ENCODE data around the gene PMEPA1. TPM values are rescaled to one million over a fixed set of nuclear protein-coding genes. Genes with fewer than 3 reads are reported as not detected.

PMEPA1 gene
- total RNA-seq, 1 donor from 2014 or later, result 151 TPM

DNA sequence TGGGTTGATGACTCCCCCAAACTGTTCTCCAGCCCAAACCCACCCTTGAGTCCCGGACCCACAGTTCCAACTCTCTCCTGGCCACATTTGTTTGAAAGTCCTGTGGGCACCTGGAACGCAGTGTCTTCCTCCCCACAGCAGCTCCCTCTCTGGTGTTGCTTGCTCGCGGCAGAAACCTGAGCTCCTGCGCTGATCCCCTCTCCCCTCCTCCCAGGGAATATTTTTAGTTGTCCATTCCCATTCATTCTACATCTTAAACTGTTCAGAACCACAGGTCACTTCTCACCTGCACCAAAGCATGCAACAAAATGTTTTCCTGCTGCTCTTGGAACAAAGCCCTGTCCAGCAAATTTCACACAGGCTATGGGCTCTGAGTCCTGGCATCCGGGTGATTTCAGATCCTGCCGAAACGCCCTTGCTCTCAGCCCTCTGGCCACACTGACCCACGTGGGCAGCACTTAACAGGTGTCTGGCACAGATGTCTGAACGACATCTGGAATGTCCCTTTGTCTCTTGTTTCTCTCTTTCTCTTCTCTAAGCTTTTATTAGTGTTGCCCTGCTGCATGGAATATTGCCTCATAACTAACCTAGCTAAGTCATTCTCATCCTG is 27.0 kb upstream of the PMEPA1 start:
- Mint-ChIP-seq H3K27me3 (ENCODE audit: low read depth) (no peaks in the 10 kb centered on the region), H3K4me3 (ENCODE audit: unreplicated experiment) (no peak overlapping the region), H3K4me1 (ENCODE audit: low read depth) (peaks cover 4% of the 10 kb centered on the region), H3K27ac (ENCODE audit: unreplicated experiment) (no peak overlapping the region), H3K36me3 (ENCODE audit: low read depth) (no peaks in the 10 kb centered on the region), H3K9me3 (ENCODE audit: low read depth) (no peaks in the 10 kb centered on the region)
- DNase-seq (ENCODE audit: low spot score), result no peak
- TF ChIP-seq, protein P1, sequence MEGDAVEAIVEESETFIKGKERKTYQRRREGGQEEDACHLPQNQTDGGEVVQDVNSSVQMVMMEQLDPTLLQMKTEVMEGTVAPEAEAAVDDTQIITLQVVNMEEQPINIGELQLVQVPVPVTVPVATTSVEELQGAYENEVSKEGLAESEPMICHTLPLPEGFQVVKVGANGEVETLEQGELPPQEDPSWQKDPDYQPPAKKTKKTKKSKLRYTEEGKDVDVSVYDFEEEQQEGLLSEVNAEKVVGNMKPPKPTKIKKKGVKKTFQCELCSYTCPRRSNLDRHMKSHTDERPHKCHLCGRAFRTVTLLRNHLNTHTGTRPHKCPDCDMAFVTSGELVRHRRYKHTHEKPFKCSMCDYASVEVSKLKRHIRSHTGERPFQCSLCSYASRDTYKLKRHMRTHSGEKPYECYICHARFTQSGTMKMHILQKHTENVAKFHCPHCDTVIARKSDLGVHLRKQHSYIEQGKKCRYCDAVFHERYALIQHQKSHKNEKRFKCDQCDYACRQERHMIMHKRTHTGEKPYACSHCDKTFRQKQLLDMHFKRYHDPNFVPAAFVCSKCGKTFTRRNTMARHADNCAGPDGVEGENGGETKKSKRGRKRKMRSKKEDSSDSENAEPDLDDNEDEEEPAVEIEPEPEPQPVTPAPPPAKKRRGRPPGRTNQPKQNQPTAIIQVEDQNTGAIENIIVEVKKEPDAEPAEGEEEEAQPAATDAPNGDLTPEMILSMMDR (IDR thresholded peaks at IDR 0.05), result no peak

DNA sequence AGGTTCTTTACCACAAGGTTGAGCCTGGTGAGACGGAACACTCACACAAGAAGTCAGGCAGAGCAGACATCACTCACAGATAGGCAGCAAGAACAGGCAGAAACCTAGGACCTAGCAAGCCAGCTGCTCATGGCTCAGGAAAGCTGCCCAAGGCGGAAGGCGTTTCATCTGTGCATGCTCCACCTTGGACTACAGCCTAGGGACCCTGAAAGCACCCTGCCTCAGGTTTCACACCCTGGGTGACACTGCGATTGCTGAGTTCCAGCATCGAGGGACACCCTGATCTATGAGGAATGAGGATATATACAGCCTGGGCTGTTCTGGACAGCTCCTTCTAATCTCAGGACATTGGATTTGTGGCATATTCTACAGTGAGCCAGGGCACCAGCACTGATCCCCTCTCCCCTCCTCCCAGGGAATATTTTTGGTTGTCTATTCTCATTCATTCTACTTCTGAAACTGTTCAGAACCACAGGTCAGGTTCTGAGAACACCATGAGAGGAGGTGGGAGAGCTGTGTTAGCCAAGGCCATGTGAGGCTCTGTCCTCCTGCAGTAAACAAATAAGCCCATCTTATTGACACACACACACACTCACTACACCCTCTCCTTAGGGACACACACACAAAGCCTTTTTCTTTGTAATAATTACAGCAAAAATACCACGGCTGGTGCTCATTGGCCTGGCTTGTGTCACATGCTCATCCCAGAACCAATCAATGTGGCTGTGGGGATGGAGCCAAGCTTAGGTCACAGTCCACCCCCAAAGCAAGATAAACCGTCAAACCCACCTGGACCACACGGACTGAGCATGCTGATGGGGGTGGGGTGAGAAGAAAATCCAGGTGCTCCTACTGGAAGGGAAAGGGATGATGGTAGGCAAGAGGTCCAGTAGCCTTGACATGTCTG is 26.3 kb upstream of the PMEPA1 start:
- no peak overlapping the region for H3K4me3 Mint-ChIP-seq (ENCODE audit: unreplicated experiment)
- no peak for DNase-seq (ENCODE audit: low spot score)
- H3K27ac Mint-ChIP-seq (ENCODE audit: unreplicated experiment), result no peak overlapping the region
- H3K36me3 Mint-ChIP-seq (ENCODE audit: low read depth), result no peaks in the 10 kb centered on the region
- peaks cover 4% of the 10 kb centered on the region for H3K4me1 Mint-ChIP-seq (ENCODE audit: low read depth)
- H3K27me3 Mint-ChIP-seq (ENCODE audit: low read depth), result no peaks in the 10 kb centered on the region
- H3K9me3 Mint-ChIP-seq (ENCODE audit: low read depth), result no peaks in the 10 kb centered on the region
- TF ChIP-seq, protein P1 (IDR thresholded peaks at IDR 0.05), result no peak

DNA sequence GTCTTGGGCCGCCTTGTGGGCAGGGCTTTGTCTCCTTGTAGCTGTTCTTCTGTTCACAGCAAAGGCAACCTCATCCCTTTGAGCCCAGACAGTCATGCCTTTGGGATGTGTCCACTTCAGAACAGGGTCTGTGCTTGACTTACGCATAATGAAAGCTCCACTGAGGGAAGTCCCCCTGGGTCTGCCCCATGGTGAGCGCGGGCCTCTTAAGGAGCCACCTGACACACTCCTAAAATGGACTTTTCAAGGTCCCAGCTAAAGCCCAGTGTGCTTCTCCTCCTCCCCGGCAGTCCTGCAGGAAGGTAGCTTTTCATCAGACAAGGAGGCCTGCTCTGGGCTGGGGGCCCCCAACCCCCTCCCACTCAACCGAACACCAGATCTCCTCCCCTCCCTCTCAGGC is 24.9 kb upstream of the PMEPA1 start:
- Mint-ChIP-seq H3K9me3 (ENCODE audit: low read depth) (no peaks in the 10 kb centered on the region), H3K4me1 (ENCODE audit: low read depth) (peaks cover 4% of the 10 kb centered on the region), H3K36me3 (ENCODE audit: low read depth) (no peaks in the 10 kb centered on the region), H3K27ac (ENCODE audit: unreplicated experiment) (no peak overlapping the region), H3K27me3 (ENCODE audit: low read depth) (no peaks in the 10 kb centered on the region), H3K4me3 (ENCODE audit: unreplicated experiment) (no peak overlapping the region)
- TF ChIP-seq, protein P1 (IDR thresholded peaks at IDR 0.05), result no peak
- DNase-seq (ENCODE audit: low spot score), result no peak

DNA sequence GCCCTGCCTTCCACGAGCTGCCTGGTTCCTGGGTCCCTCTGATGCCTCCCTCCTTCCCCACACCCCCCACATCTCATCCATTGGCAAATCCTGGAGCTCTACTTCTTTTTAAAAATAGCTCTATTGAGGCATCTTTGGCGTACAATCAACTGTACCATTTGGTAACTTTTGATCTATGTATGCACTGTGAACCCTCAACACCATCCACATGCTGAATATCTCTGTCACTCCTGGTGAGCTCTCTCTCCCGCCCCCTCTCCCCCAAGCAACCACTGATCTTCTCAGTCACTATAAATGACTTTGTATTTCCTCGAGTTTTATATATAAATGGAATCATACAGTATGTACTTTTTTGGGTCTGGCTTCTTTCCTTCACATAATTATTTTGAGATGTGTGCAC is 22.4 kb upstream of the PMEPA1 start:
- H3K9me3 Mint-ChIP-seq (ENCODE audit: low read depth), result no peaks in the 10 kb centered on the region
- peaks cover 5% of the 10 kb centered on the region for H3K4me1 Mint-ChIP-seq (ENCODE audit: low read depth)
- no peaks in the 10 kb centered on the region for H3K27me3 Mint-ChIP-seq (ENCODE audit: low read depth)
- no peak overlapping the region for H3K4me3 Mint-ChIP-seq (ENCODE audit: unreplicated experiment)
- H3K36me3 Mint-ChIP-seq (ENCODE audit: low read depth), result no peaks in the 10 kb centered on the region
- H3K27ac Mint-ChIP-seq (ENCODE audit: unreplicated experiment), result no peak overlapping the region
- TF ChIP-seq, protein P1 (IDR thresholded peaks at IDR 0.05), result no peak
- no peak for DNase-seq (ENCODE audit: low spot score)

DNA sequence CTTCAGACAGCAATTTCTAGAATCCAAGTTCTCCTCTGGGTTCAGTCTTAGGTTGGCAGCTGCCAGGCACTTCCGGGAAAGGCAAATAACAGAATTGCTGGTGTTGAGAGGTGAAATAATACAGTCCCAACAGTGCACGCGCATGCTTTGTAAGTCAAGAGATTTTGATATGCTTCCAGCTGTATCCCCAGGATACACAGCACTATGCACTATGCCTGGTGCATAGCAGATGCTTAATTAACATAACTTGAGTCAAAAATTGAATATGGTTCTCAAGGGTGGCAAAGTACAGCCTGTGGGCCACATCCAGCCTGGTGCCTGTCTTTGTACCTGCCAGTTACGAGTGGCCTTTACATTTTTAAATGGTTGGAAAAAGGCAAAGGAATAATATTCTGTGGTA is 18.9 kb upstream of the PMEPA1 start:
- Mint-ChIP-seq H3K9me3 (ENCODE audit: low read depth) (no peaks in the 10 kb centered on the region), H3K4me3 (ENCODE audit: unreplicated experiment) (no peak overlapping the region), H3K4me1 (ENCODE audit: low read depth) (peaks cover 14% of the 10 kb centered on the region), H3K27me3 (ENCODE audit: low read depth) (no peaks in the 10 kb centered on the region), H3K36me3 (ENCODE audit: low read depth) (no peaks in the 10 kb centered on the region), H3K27ac (ENCODE audit: unreplicated experiment) (no peak overlapping the region)
- TF ChIP-seq, protein P1 (IDR thresholded peaks at IDR 0.05), result no peak
- DNase-seq (ENCODE audit: low spot score), result no peak
